ENCODE results near the gene XRCC5.

The XRCC5 gene

DNA sequence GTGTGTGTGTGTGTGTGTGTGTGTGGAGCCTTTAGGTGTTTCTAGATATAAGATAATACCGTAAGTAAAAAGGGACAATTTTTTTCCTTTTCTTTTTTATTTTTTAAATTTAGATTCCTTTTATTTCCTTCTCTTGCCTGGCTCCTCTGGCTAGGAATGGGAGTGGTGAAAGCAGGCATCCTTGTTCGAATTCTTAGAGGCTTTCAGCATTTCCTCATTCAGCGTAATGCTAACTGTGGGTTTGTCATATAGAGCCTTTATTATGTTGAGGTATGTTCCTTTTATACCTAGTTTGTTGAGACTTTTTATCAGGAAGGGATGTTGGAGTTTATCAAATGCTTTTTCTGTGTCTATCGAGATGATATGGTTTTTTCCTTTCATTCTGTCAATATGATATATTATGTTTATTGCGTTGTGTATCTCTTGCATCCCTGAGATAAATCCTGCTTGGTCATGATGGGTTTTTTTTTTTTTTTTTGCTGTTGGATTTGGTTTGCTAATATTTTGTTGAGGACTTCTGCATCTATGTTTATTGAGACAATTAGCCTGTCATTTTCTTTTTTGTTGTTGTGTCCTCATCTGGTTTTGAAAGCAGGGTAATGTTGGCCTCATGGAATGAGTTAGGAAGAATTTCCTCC is 120.2 kb downstream of the XRCC5 start:
- Histone ChIP-seq H3K4me2 (ENCODE audit: low read length) (no peak overlapping the region), H3K27ac (no peak overlapping the region), H3K27me3 (ENCODE audit: control insufficient read depth, insufficient read depth, low read length) (no peaks in the 10 kb centered on the region), H3K9me3 (ENCODE audit: control insufficient read depth, low read length) (no peaks in the 10 kb centered on the region), H3K36me3 (ENCODE audit: control insufficient read depth, insufficient read depth, low read length) (no peaks in the 10 kb centered on the region), H3K4me3 (ENCODE audit: low read depth, low read length) (no peak overlapping the region), H2AFZ (no peak overlapping the region), H3K79me2 (no peaks in the 10 kb centered on the region), H3K4me1 (no peaks in the 10 kb centered on the region), H3K9ac (no peak overlapping the region)
- TF ChIP-seq, protein P1, sequence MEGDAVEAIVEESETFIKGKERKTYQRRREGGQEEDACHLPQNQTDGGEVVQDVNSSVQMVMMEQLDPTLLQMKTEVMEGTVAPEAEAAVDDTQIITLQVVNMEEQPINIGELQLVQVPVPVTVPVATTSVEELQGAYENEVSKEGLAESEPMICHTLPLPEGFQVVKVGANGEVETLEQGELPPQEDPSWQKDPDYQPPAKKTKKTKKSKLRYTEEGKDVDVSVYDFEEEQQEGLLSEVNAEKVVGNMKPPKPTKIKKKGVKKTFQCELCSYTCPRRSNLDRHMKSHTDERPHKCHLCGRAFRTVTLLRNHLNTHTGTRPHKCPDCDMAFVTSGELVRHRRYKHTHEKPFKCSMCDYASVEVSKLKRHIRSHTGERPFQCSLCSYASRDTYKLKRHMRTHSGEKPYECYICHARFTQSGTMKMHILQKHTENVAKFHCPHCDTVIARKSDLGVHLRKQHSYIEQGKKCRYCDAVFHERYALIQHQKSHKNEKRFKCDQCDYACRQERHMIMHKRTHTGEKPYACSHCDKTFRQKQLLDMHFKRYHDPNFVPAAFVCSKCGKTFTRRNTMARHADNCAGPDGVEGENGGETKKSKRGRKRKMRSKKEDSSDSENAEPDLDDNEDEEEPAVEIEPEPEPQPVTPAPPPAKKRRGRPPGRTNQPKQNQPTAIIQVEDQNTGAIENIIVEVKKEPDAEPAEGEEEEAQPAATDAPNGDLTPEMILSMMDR (IDR thresholded peaks at IDR 0.05) = no peak

- TF ChIP-seq, protein P1 (IDR thresholded peaks at IDR 0.05) = no peak
- no peaks in the 10 kb centered on the region for H3K36me3 ChIP-seq (ENCODE audit: control insufficient read depth, insufficient read depth, low read length)
- no peaks in the 10 kb centered on the region for H3K27me3 ChIP-seq (ENCODE audit: control insufficient read depth, insufficient read depth, low read length)
- no peaks in the 10 kb centered on the region for H3K4me1 ChIP-seq
- H3K4me3 ChIP-seq (ENCODE audit: low read depth, low read length) = no peak overlapping the region
- H3K9ac ChIP-seq = no peak overlapping the region
- no peaks in the 10 kb centered on the region for H3K9me3 ChIP-seq (ENCODE audit: control insufficient read depth, low read length)
- no peaks in the 10 kb centered on the region for H3K79me2 ChIP-seq
- no peak overlapping the region for H3K27ac ChIP-seq
- no peak overlapping the region for H3K4me2 ChIP-seq (ENCODE audit: low read length)
- H2AFZ ChIP-seq = no peak overlapping the region
Observed at GRCh38 chr2:216231867-216232266, 122.7 kb downstream of the XRCC5 start.

GRCh38 chr2:216232721-216233120 is 123.6 kb downstream of the XRCC5 start:
- no peak overlapping the region for H3K4me2 ChIP-seq (ENCODE audit: low read length)
- no peak overlapping the region for H3K9ac ChIP-seq
- H3K36me3 ChIP-seq (ENCODE audit: control insufficient read depth, insufficient read depth, low read length) = no peaks in the 10 kb centered on the region
- no peak overlapping the region for H3K27ac ChIP-seq
- H2AFZ ChIP-seq = no peak overlapping the region
- H3K79me2 ChIP-seq = no peaks in the 10 kb centered on the region
- no peaks in the 10 kb centered on the region for H3K27me3 ChIP-seq (ENCODE audit: control insufficient read depth, insufficient read depth, low read length)
- TF ChIP-seq, protein P1 (IDR thresholded peaks at IDR 0.05) = no peak
- H3K4me3 ChIP-seq (ENCODE audit: low read depth, low read length) = no peak overlapping the region
- no peaks in the 10 kb centered on the region for H3K9me3 ChIP-seq (ENCODE audit: control insufficient read depth, low read length)
- H3K4me1 ChIP-seq = no peaks in the 10 kb centered on the region

DNA sequence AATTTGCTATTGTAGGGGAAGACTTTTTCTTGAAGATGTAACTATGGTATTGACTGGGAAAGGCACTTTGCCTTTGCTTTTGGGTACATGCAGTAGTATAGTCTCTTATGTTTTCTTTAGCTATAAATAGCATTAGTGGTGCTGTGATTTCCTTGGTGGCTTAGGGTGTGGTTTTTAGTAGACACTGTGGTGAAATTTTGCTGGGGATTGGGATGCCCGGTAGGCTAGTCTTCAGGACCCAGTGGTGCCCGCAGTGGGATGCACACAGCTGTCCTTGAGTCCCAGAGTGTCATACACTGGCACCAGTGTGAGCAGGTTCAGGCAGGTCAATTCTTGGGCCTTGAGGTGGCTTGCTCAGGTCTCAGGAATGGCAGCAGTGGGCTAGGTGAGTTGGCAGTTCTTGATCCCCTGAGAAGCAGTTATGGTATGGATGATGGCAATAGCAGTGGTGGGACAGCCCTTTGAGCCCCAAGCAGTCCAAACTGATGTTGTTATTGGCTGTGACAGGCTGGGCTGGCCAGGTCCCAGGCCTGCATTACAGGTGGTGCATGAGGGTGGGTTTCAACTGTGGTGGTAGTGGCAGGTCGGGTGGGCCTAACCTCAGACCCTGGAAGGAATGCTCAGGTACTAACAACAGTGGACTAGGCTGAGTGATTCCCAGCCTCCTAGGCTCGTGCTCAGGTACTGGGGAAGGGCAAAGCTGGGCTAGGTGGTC is 124.3 kb downstream of the XRCC5 start:
- no peak overlapping the region for H3K9ac ChIP-seq
- H3K4me3 ChIP-seq (ENCODE audit: low read depth, low read length) = no peak overlapping the region
- no peak overlapping the region for H2AFZ ChIP-seq
- H3K36me3 ChIP-seq (ENCODE audit: control insufficient read depth, insufficient read depth, low read length) = no peaks in the 10 kb centered on the region
- H3K4me1 ChIP-seq = no peaks in the 10 kb centered on the region
- TF ChIP-seq, protein P1 (IDR thresholded peaks at IDR 0.05) = no peak
- no peaks in the 10 kb centered on the region for H3K79me2 ChIP-seq
- no peak overlapping the region for H3K27ac ChIP-seq
- H3K27me3 ChIP-seq (ENCODE audit: control insufficient read depth, insufficient read depth, low read length) = no peaks in the 10 kb centered on the region
- no peaks in the 10 kb centered on the region for H3K9me3 ChIP-seq (ENCODE audit: control insufficient read depth, low read length)
- no peak overlapping the region for H3K4me2 ChIP-seq (ENCODE audit: low read length)

GRCh38 chr2:216234106-216234505 is 125.0 kb downstream of the XRCC5 start:
- Histone ChIP-seq H3K27me3 (ENCODE audit: control insufficient read depth, insufficient read depth, low read length) (no peaks in the 10 kb centered on the region), H3K4me2 (ENCODE audit: low read length) (no peak overlapping the region), H3K27ac (no peak overlapping the region), H3K79me2 (no peaks in the 10 kb centered on the region), H3K36me3 (ENCODE audit: control insufficient read depth, insufficient read depth, low read length) (no peaks in the 10 kb centered on the region), H3K4me3 (ENCODE audit: low read depth, low read length) (no peak overlapping the region), H3K9me3 (ENCODE audit: control insufficient read depth, low read length) (no peaks in the 10 kb centered on the region), H2AFZ (no peak overlapping the region), H3K4me1 (no peaks in the 10 kb centered on the region), H3K9ac (no peak overlapping the region)
- TF ChIP-seq, protein P1 (IDR thresholded peaks at IDR 0.05) = no peak
